Lower leg skin (tissue), 3 donors: ENCODE measurements around the gene NETO1.

ENCODE experiments used
- CTCF ChIP-seq, 3 donors: fragments of 450-650 bp; IDR thresholded peaks; one replicate each; pipeline ENCODE4 v1.5.1; 2016; ENCODE audit warnings: antibody characterized with exemption in 3 of 3, mild to moderate bottlenecking in 3 of 3, moderate library complexity in 2 of 3
- POLR2A ChIP-seq, 2 donors: fragments of 450-650 bp; IDR thresholded peaks; one replicate each; pipeline ENCODE4 v1.6.1; 2016 to 2017; ENCODE audit warnings: antibody characterized with exemption in 2 of 2, mild to moderate bottlenecking in 1 of 2, moderate library complexity in 1 of 2

- TF ChIP-seq CTCF (IDR thresholded peaks at IDR 0.05) = no peak
- TF ChIP-seq POLR2A (IDR thresholded peaks at IDR 0.05) = no peak
Observed at GRCh38 chr18:72774914-72775313, 92.9 kb downstream of the NETO1 start.
